Germinal center (tissue), 1 donor: ENCODE measurements around the gene PSMD5.
"Not testable (repeated sequence)": the region's sequence is repeated elsewhere in the genome, so short reads cannot be mapped to it uniquely, and the experiment has no call there.

ENCODE experiments used
- DNase-seq: peaks from one replicate; pipeline ENCODE4 v3.0.0; 2012; ENCODE audit warnings: mixed read lengths, low spot score

Gene PSMD5

GRCh38 chr9:120807607-120808379 lies 34.9 kb downstream of the PSMD5 start:
- DNase-seq = no peak

- DNase-seq = not testable (repeated sequence)
Observed at GRCh38 chr9:120804784-120805363, 37.8 kb downstream of the PSMD5 start.

- no peak for DNase-seq
Observed at GRCh38 chr9:120801441-120801840, 41.3 kb downstream of the PSMD5 start.

- DNase-seq = peak; percentile 88
Observed at GRCh38 chr9:120792898-120793765, 49.6 kb downstream of the PSMD5 start, which contains the start of gene FBXW2. FBXW2 (minus strand) TSS chr9:120793416; CDS start chr9:120788258, 5,158 bp downstream.

- DNase-seq = no peak
Observed at GRCh38 chr9:120791161-120791560, 51.6 kb downstream of the PSMD5 start.

GRCh38 chr9:120787933-120788332 lies 54.8 kb downstream of the PSMD5 start:
- DNase-seq = no peak

GRCh38 chr9:120783602-120784047 lies 59.1 kb downstream of the PSMD5 start:
- no peak for DNase-seq

- DNase-seq = no peak
Observed at GRCh38 chr9:120781236-120781635, 61.5 kb downstream of the PSMD5 start.

GRCh38 chr9:120780367-120780766 lies 62.4 kb downstream of the PSMD5 start:
- DNase-seq = no peak

- no peak for DNase-seq
Observed at GRCh38 chr9:120779227-120779626, 63.5 kb downstream of the PSMD5 start.

- no peak for DNase-seq
Observed at GRCh38 chr9:120778758-120779157, 64.0 kb downstream of the PSMD5 start.

GRCh38 chr9:120777229-120777628 lies 65.5 kb downstream of the PSMD5 start:
- DNase-seq = no peak

GRCh38 chr9:120776788-120777187 lies 65.9 kb downstream of the PSMD5 start:
- DNase-seq = no peak

GRCh38 chr9:120775859-120776258 lies 66.9 kb downstream of the PSMD5 start:
- DNase-seq = no peak

GRCh38 chr9:120774719-120775118 lies 68.0 kb downstream of the PSMD5 start:
- no peak for DNase-seq

- DNase-seq = no peak
Observed at GRCh38 chr9:120773256-120773655, 69.5 kb downstream of the PSMD5 start.

- no peak for DNase-seq
Observed at GRCh38 chr9:120770931-120771330, 71.8 kb downstream of the PSMD5 start.

GRCh38 chr9:120768886-120769285 lies 73.8 kb downstream of the PSMD5 start:
- DNase-seq = no peak

GRCh38 chr9:120768247-120768646 lies 74.5 kb downstream of the PSMD5 start:
- no peak for DNase-seq

GRCh38 chr9:120767451-120767850 lies 75.3 kb downstream of the PSMD5 start:
- DNase-seq = no peak
